Endothelial cell of umbilical vein (primary cell): ENCODE results near the gene MAP6D1. TPM values are rescaled to one million over a fixed set of nuclear protein-coding genes. Genes with fewer than 3 reads are reported as not detected.

Experiments used
- BruUV-seq: library from RNA; stranded (reverse); fragments of 400-500 nt; replicated peaks from 2 replicates; lab custom pipeline; 2021; lab: Mats Ljungman, UMichigan
- CTCF ChIA-PET: fragments of 300-600, 350-600 bp; sonication (Branson Sonifier 250); formaldehyde crosslinking; loops from one replicate; lab custom pipeline; 2021; ENCODE audit warnings: antibody characterized with exemption, inconsistent platforms; lab: Charles Lee
- POLR2A ChIA-PET: fragments of 300-600, 350-600 bp; sonication (Branson Sonifier 250); formaldehyde crosslinking; loops from one replicate; lab custom pipeline; 2021; ENCODE audit warnings: antibody characterized with exemption, inconsistent platforms; lab: Charles Lee
- DNase-seq: peaks from one replicate; pipeline ENCODE4 v3.0.0-alpha.2; 2011; ENCODE audit warnings: low read depth, low spot score
- FAIRE-seq: peaks from 2 replicates; lab custom pipeline; 2011; peaks lifted over from hg19 to GRCh38; lab: Jason Lieb, UNC
- H2AFZ ChIP-seq: 2 replicates; pipeline ENCODE4 v1.6.0; 2012; ENCODE audit warnings: low read depth, low read length, control low read depth, inconsistent platforms
- H3K27ac ChIP-seq: 2 replicates; pipeline ENCODE4 v1.5.1; 2011; ENCODE audit warnings: low read depth, mild to moderate bottlenecking, control low read depth, low read length, moderate library complexity; ENCODE audit not compliant: insufficient read depth
- H3K27me3 ChIP-seq, 2 experiments: 2 replicates each; pipeline versions ENCODE4 v1.6.0 to v1.6.1; 2011; ENCODE audit warnings: low read length in 2 of 2, mixed read lengths in 1 of 2; ENCODE audit not compliant: control insufficient read depth in 2 of 2, insufficient read depth in 2 of 2
- H3K36me3 ChIP-seq, 2 experiments: 2 replicates in 1 of 2; 3 replicates in 1 of 2; pipeline ENCODE4 v1.5.1; 2011; ENCODE audit warnings: low read length in 2 of 2, mild to moderate bottlenecking in 1 of 2, moderate library complexity in 1 of 2; ENCODE audit not compliant: control insufficient read depth in 2 of 2, insufficient read depth in 2 of 2; ENCODE audit errors: extremely low read depth in 1 of 2
- H3K4me1 ChIP-seq: 3 replicates; pipeline ENCODE4 v1.5.1; 2011; ENCODE audit warnings: mild to moderate bottlenecking, low read length; ENCODE audit not compliant: control insufficient read depth, insufficient read depth; ENCODE audit errors: extremely low read depth
- H3K4me2 ChIP-seq: 2 replicates; pipeline ENCODE4 v1.6.1; 2011; ENCODE audit warnings: low read length, control low read depth, mixed read lengths; ENCODE audit not compliant: insufficient read depth
- H3K4me3 ChIP-seq, 3 experiments: fragments of 200-600 bp in 1 of 3; sonication (generic), shearing (Covaris generic) in 1 of 3; replicated peaks in 1 of 3; 2 replicates each; pipeline ENCODE4 v1.5.1; 2011 to 2016; ENCODE audit warnings: control low read depth in 3 of 3, low read length in 3 of 3, mild to moderate bottlenecking in 2 of 3, inconsistent platforms in 1 of 3, low read depth in 1 of 3, moderate library complexity in 1 of 3; ENCODE audit not compliant: insufficient read depth in 1 of 3
- H3K79me2 ChIP-seq: 2 replicates; pipeline ENCODE4 v1.6.0; 2012; ENCODE audit warnings: low read length, inconsistent platforms; ENCODE audit not compliant: control insufficient read depth, insufficient read depth
- H3K9ac ChIP-seq: replicated peaks from 2 replicates; pipeline ENCODE3; 2011; ENCODE audit warnings: low read length, control low read depth; ENCODE audit not compliant: insufficient read depth; ENCODE audit errors: extremely low read depth
- H3K9me1 ChIP-seq: replicated peaks from 3 replicates; pipeline ENCODE4 v1.6.0; 2011; ENCODE audit warnings: mild to moderate bottlenecking, low read length; ENCODE audit not compliant: control insufficient read depth, insufficient read depth; ENCODE audit errors: extremely low read depth
- H3K9me3 ChIP-seq: replicated peaks from 2 replicates; pipeline ENCODE4 v1.5.1; 2012; ENCODE audit warnings: low read length, inconsistent platforms; ENCODE audit not compliant: control insufficient read depth, insufficient read depth
- H4K20me1 ChIP-seq: replicated peaks from 2 replicates; pipeline ENCODE3; 2011; ENCODE audit warnings: mild to moderate bottlenecking, low read length; ENCODE audit not compliant: control insufficient read depth, insufficient read depth; ENCODE audit errors: extremely low read depth
- EZH2 ChIP-seq: IDR thresholded peaks from 2 replicates; pipeline ENCODE4 v1.6.1; 2012; ENCODE audit warnings: borderline replicate concordance, low read depth, mild to moderate bottlenecking, moderate library complexity, low read length, inconsistent platforms; ENCODE audit not compliant: severe bottlenecking
- FOS ChIP-seq: IDR thresholded peaks from 2 replicates; pipeline ENCODE4 v1.6.1; 2011; ENCODE audit warnings: mild to moderate bottlenecking, low read length, moderate library complexity, borderline replicate concordance; ENCODE audit not compliant: insufficient read depth
- GATA2 ChIP-seq: IDR thresholded peaks from 2 replicates; pipeline ENCODE4 v1.7.0; 2011; ENCODE audit warnings: low read depth, mild to moderate bottlenecking, moderate library complexity, mixed read lengths, low read length; ENCODE audit not compliant: insufficient read length, insufficient read depth
- JUN ChIP-seq: IDR thresholded peaks from 2 replicates; pipeline ENCODE4 v1.6.1; 2011; ENCODE audit warnings: borderline replicate concordance, low read depth; ENCODE audit not compliant: insufficient read length, insufficient read depth
- MYC ChIP-seq: IDR thresholded peaks from one replicate; pipeline ENCODE4 v1.6.1; 2011; ENCODE audit warnings: mild to moderate bottlenecking, low read depth, low read length
- POLR2A ChIP-seq: IDR thresholded peaks from 2 replicates; pipeline ENCODE4 v1.6.1; 2012; ENCODE audit warnings: low read depth, mild to moderate bottlenecking, control low read depth, low read length
- POLR2AphosphoS5 ChIP-seq: IDR thresholded peaks from 2 replicates; pipeline ENCODE4 v1.6.1; 2012; ENCODE audit warnings: low read depth, mild to moderate bottlenecking, control low read depth, low read length, moderate library complexity; ENCODE audit not compliant: insufficient read depth
- dilution Hi-C: fragments of 300-500 bp; cut with MboI; formaldehyde crosslinking; loops from one replicate; pipeline ENCODE4 v1.15.0; 2019; ENCODE audit warnings: low sequenced_read_pairs; ENCODE audit not compliant: extremely low pct_ligation_motif_present
- intact Hi-C: fragments of 100-400 bp; cut with micrococcal nuclease; formaldehyde crosslinking; loops from one replicate; pipeline ENCODE4 v1.10.0; 2022
- polyA plus RNA-seq, 4 experiments: library from polyadenylated mRNA; depleted of rRNA in 3 of 4; stranded (reverse) in 3 of 4; unstranded in 1 of 4; fragments of >200 nt; gene quantifications; 2 replicates each; pipeline versions ENCODE4 v1.2.1 to v1.2.3, GENCODE V29; 2011 to 2012; ENCODE audit warnings: missing spikeins in 1 of 4
- total RNA-seq: library from RNA; stranded (reverse); gene quantifications from 2 replicates; pipeline ENCODE4 v1.2.3, GENCODE V29; 2021
- TF ChIP-seq, protein P1 (sequence below): IDR thresholded peaks from 2 replicates; pipeline ENCODE4 v1.6.1; 2011; ENCODE audit not compliant: insufficient read depth, insufficient read length
- TF ChIP-seq, protein P2 (sequence below), 2 donors: IDR thresholded peaks; 1 replicate in 1 of 2; 2 replicates in 1 of 2; pipeline ENCODE4 v1.5.1; 2011; ENCODE audit warnings: low read length in 2 of 2, mild to moderate bottlenecking in 2 of 2, moderate library complexity in 2 of 2, control low read depth in 1 of 2, inconsistent platforms in 1 of 2, low read depth in 1 of 2; ENCODE audit not compliant: insufficient read depth in 1 of 2; ENCODE audit errors: extremely low read depth in 1 of 2

Gene MAP6D1
- total and polyA plus RNA-seq, 2 donors (not counting 3 experiments of a cell fraction or from before 2014, with no cell fraction given): 2.4 to 3.5 TPM

DNA sequence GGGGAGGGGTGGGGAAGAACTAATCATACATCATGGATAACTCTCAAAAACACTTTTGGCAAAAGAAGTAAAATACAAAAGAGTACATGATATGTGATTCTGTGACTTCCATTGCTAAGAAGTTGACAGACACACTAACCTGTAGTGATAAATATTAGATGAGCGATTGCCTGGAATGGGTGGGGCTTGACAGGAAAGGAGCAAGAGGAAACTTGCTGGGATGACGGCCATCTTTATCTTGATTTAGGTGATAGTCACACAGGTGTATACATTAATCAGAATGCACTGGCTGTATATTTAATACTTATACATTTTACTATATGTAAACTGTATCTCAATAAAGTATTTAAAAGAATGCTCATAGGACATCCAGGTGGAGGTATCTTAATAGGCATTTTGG lies 46.2 kb upstream of the MAP6D1 start:
- peaks cover 44% of the 10 kb centered on the region for H3K79me2 ChIP-seq
- no peak overlapping the region for H3K4me3 ChIP-seq
- DNase-seq (no peak), FAIRE-seq (no peak)
- no peaks in the 10 kb centered on the region for H3K9me3 ChIP-seq
- H3K4me1 ChIP-seq: no peaks in the 10 kb centered on the region
- intact Hi-C loops: no loop called here
- H3K9me1 ChIP-seq: no peaks in the 10 kb centered on the region
- dilution Hi-C loops: no loop called here
- no peak overlapping the region for H3K4me2 ChIP-seq
- H3K36me3 ChIP-seq: no peaks in the 10 kb centered on the region
- no peak overlapping the region for H3K9ac ChIP-seq
- H3K27ac ChIP-seq: no peak overlapping the region
- CTCF ChIA-PET: interaction anchor here (1.6 kb wide), 1 partner anchor 24 kb away, joined by 5 read pairs; no protein-coding TSS in a partner anchor
- POLR2A ChIA-PET: no interaction called here
- H4K20me1 ChIP-seq: no peaks in the 10 kb centered on the region
- no peak for TF ChIP-seq POLR2A
- TF ChIP-seq GATA2: no peak
- no peak for TF ChIP-seq JUN
- TF ChIP-seq, protein P1, sequence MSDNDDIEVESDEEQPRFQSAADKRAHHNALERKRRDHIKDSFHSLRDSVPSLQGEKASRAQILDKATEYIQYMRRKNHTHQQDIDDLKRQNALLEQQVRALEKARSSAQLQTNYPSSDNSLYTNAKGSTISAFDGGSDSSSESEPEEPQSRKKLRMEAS: no peak
- no peak for TF ChIP-seq EZH2
- TF ChIP-seq POLR2AphosphoS5: no peak
- TF ChIP-seq MYC: no peak
- TF ChIP-seq, protein P2, sequence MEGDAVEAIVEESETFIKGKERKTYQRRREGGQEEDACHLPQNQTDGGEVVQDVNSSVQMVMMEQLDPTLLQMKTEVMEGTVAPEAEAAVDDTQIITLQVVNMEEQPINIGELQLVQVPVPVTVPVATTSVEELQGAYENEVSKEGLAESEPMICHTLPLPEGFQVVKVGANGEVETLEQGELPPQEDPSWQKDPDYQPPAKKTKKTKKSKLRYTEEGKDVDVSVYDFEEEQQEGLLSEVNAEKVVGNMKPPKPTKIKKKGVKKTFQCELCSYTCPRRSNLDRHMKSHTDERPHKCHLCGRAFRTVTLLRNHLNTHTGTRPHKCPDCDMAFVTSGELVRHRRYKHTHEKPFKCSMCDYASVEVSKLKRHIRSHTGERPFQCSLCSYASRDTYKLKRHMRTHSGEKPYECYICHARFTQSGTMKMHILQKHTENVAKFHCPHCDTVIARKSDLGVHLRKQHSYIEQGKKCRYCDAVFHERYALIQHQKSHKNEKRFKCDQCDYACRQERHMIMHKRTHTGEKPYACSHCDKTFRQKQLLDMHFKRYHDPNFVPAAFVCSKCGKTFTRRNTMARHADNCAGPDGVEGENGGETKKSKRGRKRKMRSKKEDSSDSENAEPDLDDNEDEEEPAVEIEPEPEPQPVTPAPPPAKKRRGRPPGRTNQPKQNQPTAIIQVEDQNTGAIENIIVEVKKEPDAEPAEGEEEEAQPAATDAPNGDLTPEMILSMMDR (IDR thresholded peaks at IDR 0.05; ENCODE audit: extremely low read depth in 1 of 2, insufficient read depth in 1 of 2, low read depth in 1 of 2, low read length in 2 of 2): no peak
- no peak for TF ChIP-seq FOS
- no peak overlapping the region for H2AFZ ChIP-seq
- H3K27me3 ChIP-seq: no peaks in the 10 kb centered on the region
- BruUV-seq: no TSS peak
